ENCODE measurements around the gene HAGHL.

Gene HAGHL

GRCh38 chr16:720990-721764 is 5.7 kb upstream of the HAGHL start, which contains the start of gene ANTKMT:
Gene ANTKMT (plus strand): TSS chr16:721146. CDS start chr16:721275, 129 bp downstream.
- FAIRE-seq (no peak), DNase-seq (ENCODE audit: low spot score) (peak; percentile 57)

GRCh38 chr16:721765-722540 is 5.0 kb upstream of the HAGHL start:
- DNase-seq (ENCODE audit: low spot score) (no peak), FAIRE-seq (no peak)

- no peak for DNase-seq (ENCODE audit: low spot score)
These were observed 3.9 kb upstream of the HAGHL start for GRCh38 chr16:722835-723633.

GRCh38 chr16:723695-724094 is 3.2 kb upstream of the HAGHL start:
- FAIRE-seq (no peak), DNase-seq (ENCODE audit: low spot score) (no peak)

More at GRCh38 chr16:722835-723633, 3.9 kb upstream of the HAGHL start:
- FAIRE-seq = no peak

- DNase-seq (ENCODE audit: low spot score) (no peak), FAIRE-seq (no peak)
These were observed 2.5 kb upstream of the HAGHL start for GRCh38 chr16:724188-725040.

- DNase-seq (ENCODE audit: low spot score) (no peak), FAIRE-seq (no peak)
These were observed 1.9 kb upstream of the HAGHL start for GRCh38 chr16:725041-725376.

- no peak for FAIRE-seq
These were observed 1.3 kb upstream of the HAGHL start for GRCh38 chr16:725463-726187.

GRCh38 chr16:726188-726437 is 793 bp upstream of the HAGHL start:
- FAIRE-seq (no peak), DNase-seq (ENCODE audit: low spot score) (no peak)

More at GRCh38 chr16:725463-726187, 1.3 kb upstream of the HAGHL start:
- DNase-seq (ENCODE audit: low spot score) = no peak

GRCh38 chr16:727291-727977 is 528 bp downstream of the HAGHL start:
- no peak for FAIRE-seq
- no peak for DNase-seq (ENCODE audit: low spot score)

GRCh38 chr16:728131-728889 is 1.4 kb downstream of the HAGHL start:
- FAIRE-seq (no peak), DNase-seq (ENCODE audit: low spot score) (peak; percentile 80)

GRCh38 chr16:728890-729744 is 2.2 kb downstream of the HAGHL start:
- DNase-seq (ENCODE audit: low spot score) (no peak), FAIRE-seq (no peak)

- DNase-seq (ENCODE audit: low spot score) = no peak
- no peak for FAIRE-seq
These were observed 3.1 kb downstream of the HAGHL start for GRCh38 chr16:729768-730665.

GRCh38 chr16:730666-731509 is 4.0 kb downstream of the HAGHL start:
- DNase-seq (ENCODE audit: low spot score) = no peak

GRCh38 chr16:732332-732731 is 5.4 kb downstream of the HAGHL start:
- DNase-seq (ENCODE audit: low spot score) = no peak
- FAIRE-seq = no peak

More at GRCh38 chr16:730666-731509, 4.0 kb downstream of the HAGHL start:
- FAIRE-seq = no peak

GRCh38 chr16:732936-733335 is 6.0 kb downstream of the HAGHL start:
- FAIRE-seq (no peak), DNase-seq (ENCODE audit: low spot score) (no peak)

Data from RCC 7860 (cell line).